ENCODE data around the gene SWAP70.

Gene SWAP70

DNA sequence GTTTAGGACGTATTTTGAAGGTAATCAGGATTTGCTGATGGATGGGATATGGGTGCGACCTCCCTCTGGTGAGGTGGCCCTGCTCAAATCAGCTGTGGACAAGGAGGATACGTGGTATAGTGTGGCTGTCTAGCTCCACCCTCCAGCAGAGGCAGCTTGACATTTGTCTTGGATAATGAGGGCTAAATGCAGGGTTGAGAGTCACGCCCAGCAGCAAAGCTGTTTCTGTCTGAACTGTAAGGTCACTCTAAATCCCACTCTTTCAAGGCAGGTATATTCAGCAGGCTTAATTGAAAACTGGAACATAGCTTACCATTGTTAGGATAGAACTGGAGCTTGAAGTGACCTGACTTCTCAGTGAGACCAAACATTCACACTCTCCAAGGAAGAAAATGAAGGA is 98.7 kb downstream of the SWAP70 start:
- DNase-seq = no peak
- TF ChIP-seq GATA1 (IDR thresholded peaks at IDR 0.05; ENCODE audit: low read depth, low read length) (no peak), POLR2A (IDR thresholded peaks at IDR 0.05; ENCODE audit: low read length) (no peak)

DNA sequence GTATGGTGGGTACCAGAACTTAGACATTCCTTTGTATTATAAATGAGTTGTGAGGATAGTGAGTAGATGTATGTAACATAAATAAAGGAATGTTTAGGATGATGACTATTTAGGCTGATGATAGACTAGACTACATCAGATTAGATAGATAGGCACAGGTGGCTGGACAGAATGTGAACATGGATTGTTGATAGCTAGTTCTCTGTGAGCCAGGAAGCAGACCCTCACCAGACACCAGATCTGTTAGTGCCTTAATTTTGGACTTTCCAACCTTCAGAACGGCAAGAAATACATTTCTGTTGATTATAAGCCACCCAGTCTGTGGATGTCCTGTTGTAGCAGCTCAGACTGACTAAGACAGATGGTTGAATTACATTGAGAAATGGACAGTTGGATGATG is 99.4 kb downstream of the SWAP70 start:
- DNase-seq = no peak
- no peak for TF ChIP-seq GATA1 (IDR thresholded peaks at IDR 0.05; ENCODE audit: low read depth, low read length)
- TF ChIP-seq POLR2A (IDR thresholded peaks at IDR 0.05; ENCODE audit: low read length) = no peak

DNA sequence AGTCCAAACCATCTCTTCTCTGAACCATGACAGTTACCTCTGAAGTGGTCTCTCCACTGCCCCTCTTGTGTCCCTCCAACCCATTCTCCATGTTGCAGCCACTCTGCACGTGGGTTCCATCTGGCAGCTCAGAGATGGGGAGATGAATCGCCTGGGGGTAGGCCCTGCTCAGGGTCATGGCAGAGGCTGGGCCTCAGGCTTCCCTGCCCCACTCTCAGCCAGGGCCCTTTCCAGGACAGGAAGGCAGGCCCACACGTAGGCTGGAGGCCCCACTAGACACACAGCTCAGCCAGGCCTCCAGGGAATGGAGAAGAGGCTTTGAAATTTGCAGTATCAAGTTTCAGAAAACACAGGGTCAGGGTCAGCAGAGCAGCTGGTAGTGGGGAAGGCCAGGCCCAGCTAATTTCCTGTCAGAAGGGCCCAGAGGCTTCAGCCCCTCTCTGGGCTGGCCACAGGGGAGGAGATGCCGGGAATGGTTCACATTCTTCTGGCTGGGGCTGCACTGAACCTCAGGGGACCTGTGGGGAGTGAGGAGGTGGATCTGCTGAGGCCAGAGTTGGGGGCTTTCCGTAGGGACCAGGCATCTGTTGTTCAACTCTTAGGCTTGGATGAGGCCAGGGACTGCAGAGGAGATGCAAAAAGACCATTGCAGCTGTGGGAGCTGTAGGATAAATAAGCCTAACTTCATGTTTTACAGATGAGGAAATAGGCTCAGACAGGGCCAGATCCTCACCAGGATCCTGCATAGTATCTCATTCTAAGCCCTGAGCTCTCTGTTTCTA is 101.6 kb downstream of the SWAP70 start:
- no peak for TF ChIP-seq POLR2A (IDR thresholded peaks at IDR 0.05; ENCODE audit: low read length)
- TF ChIP-seq GATA1 (IDR thresholded peaks at IDR 0.05; ENCODE audit: low read depth, low read length) = no peak
- no peak for DNase-seq

GRCh38 chr11:9769621-9770020 is 105.7 kb downstream of the SWAP70 start:
- DNase-seq = no peak
- TF ChIP-seq POLR2A (IDR thresholded peaks at IDR 0.05; ENCODE audit: low read length) (no peak), GATA1 (IDR thresholded peaks at IDR 0.05; ENCODE audit: low read depth, low read length) (no peak)

DNA sequence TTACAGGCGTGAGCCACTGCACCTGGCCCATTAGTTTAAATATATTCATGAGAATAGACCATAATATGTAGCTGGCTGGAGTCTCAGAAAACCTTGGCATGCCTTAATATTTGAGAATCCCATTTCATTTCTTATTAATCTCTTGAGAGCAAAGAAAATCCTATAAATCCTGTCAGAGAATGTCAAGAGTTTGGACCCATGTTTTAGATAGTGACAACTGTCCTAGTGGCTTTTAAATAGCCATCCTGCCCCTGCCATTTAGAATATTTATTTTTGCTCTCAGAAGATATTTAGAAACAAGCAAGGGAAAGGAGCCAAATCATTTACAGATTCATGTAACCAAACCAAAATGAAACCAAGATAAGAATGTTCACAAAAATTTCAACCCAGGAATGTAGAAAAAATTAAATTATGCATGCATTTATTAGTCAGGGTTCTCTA is 107.2 kb downstream of the SWAP70 start:
- DNase-seq = no peak
- TF ChIP-seq POLR2A (IDR thresholded peaks at IDR 0.05; ENCODE audit: low read length) (no peak), GATA1 (IDR thresholded peaks at IDR 0.05; ENCODE audit: low read depth, low read length) (no peak)

DNA sequence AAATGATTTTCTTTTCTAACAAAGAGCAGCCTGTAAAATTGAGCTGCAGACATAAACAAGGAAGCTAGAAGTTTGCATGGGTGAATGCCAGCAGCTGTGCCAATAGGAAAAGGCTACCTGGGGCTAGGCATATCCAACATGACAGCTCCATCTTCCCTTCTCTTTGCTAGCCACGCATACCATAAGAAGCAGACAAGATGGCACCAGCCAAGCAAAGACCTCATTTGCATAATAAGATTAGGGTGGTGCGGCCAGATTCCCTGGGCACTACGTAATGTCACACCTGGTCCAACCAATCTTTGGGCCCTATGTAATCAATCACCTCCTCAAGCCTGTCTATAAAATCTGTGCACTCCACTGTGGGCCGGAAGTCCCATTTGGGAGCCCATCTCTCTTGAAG is 108.3 kb downstream of the SWAP70 start:
- no peak for DNase-seq
- no peak for TF ChIP-seq POLR2A (IDR thresholded peaks at IDR 0.05; ENCODE audit: low read length)
- no peak for TF ChIP-seq GATA1 (IDR thresholded peaks at IDR 0.05; ENCODE audit: low read depth, low read length)

GRCh38 chr11:9773524-9773923 is 109.6 kb downstream of the SWAP70 start:
- DNase-seq = no peak
- TF ChIP-seq GATA1 (IDR thresholded peaks at IDR 0.05; ENCODE audit: low read depth, low read length) (no peak), POLR2A (IDR thresholded peaks at IDR 0.05; ENCODE audit: low read length) (no peak)

DNA sequence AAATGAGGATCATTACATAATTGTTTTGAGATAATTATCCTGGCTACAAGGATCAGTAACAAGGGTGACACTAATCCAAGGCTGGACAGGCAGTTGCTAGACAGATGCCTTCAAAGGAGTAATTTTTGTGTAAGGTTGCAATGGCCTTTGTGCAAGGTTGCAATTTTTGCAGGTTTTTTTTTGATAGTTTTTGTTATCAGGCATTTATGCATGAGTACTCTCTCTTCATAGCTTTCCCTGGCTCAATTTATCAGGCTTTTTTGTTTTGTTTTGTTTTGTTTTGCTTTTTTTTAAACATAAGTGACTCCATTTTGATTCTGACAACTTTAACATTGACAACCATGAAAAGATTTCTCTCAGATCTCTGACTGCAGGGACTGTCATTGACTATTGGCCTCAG is 110.2 kb downstream of the SWAP70 start:
- no peak for DNase-seq
- no peak for TF ChIP-seq POLR2A (IDR thresholded peaks at IDR 0.05; ENCODE audit: low read length)
- TF ChIP-seq GATA1 (IDR thresholded peaks at IDR 0.05; ENCODE audit: low read depth, low read length) = no peak

GRCh38 chr11:9774591-9775397 is 110.9 kb downstream of the SWAP70 start:
- TF ChIP-seq POLR2A (IDR thresholded peaks at IDR 0.05; ENCODE audit: low read length) (no peak), GATA1 (IDR thresholded peaks at IDR 0.05; ENCODE audit: low read depth, low read length) (no peak)
- no peak for DNase-seq

DNA sequence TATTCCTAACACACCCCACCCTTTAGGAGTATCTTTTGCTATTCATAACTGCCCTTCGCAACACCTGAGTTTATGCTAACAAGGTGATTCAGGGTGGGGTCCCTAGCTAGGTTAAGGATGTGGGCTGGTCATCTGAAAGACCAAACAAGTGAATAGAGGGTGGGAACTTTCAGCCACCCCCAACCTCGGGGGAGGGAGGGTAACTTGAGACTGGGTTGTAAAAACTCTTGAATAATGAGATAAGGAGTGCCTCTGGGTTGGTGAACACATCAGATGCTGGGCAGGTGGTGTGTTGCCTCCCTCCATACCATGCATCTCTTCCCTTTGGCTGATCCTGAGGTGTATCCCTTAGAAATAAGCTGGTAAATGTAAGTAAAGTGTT is 111.5 kb downstream of the SWAP70 start:
- no peak for TF ChIP-seq GATA1 (IDR thresholded peaks at IDR 0.05; ENCODE audit: low read depth, low read length)
- TF ChIP-seq POLR2A (IDR thresholded peaks at IDR 0.05; ENCODE audit: low read length) = no peak
- peak; percentile 19 to 26 for DNase-seq

GRCh38 chr11:9776203-9776602 is 112.3 kb downstream of the SWAP70 start:
- TF ChIP-seq GATA1 (IDR thresholded peaks at IDR 0.05; ENCODE audit: low read depth, low read length) (no peak), POLR2A (IDR thresholded peaks at IDR 0.05; ENCODE audit: low read length) (no peak)
- no peak for DNase-seq

DNA sequence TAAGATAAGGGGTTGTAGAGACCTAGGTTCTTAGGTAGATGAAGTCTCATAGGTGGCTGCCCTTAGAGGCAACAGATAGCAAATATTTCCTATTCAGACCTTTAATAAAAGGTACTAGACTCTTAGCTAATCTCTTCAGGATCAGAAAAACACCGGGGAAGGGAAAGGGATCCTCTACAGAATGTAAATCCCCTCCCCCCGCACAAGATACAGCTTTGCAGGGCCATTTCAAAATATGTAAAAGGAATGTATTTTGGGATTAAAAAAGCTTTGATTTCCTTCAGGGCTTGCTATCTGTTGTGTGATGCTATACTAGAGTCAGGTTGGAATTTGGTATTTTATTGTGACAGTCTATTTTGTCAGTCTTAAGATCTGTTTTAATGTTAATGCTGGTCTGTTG is 113.2 kb downstream of the SWAP70 start:
- no peak for DNase-seq
- TF ChIP-seq POLR2A (IDR thresholded peaks at IDR 0.05; ENCODE audit: low read length) (no peak), GATA1 (IDR thresholded peaks at IDR 0.05; ENCODE audit: low read depth, low read length) (no peak)

- DNase-seq = no peak
- TF ChIP-seq GATA1 (IDR thresholded peaks at IDR 0.05; ENCODE audit: low read depth, low read length) = no peak
- TF ChIP-seq POLR2A (IDR thresholded peaks at IDR 0.05; ENCODE audit: low read length) = no peak
Measured at GRCh38 chr11:9777525-9777924, 113.6 kb downstream of the SWAP70 start.

- TF ChIP-seq GATA1 (IDR thresholded peaks at IDR 0.05; ENCODE audit: low read depth, low read length) (no peak), POLR2A (IDR thresholded peaks at IDR 0.05; ENCODE audit: low read length) (no peak)
- no peak for DNase-seq
Measured at GRCh38 chr11:9780929-9781328, 117.1 kb downstream of the SWAP70 start.

GRCh38 chr11:9783986-9784385 is 120.1 kb downstream of the SWAP70 start:
- no peak for TF ChIP-seq POLR2A (IDR thresholded peaks at IDR 0.05; ENCODE audit: low read length)
- no peak for TF ChIP-seq GATA1 (IDR thresholded peaks at IDR 0.05; ENCODE audit: low read depth, low read length)
- peak; percentile 17 to 37 for DNase-seq

Data from erythroblast (primary cell).